GM19239 (cell line): ENCODE measurements around the gene SMC6.

Source experiments
- DNase-seq: peaks from one replicate; pipeline ENCODE4 v3.0.0; 2011; ENCODE audit warnings: low spot score; ENCODE audit not compliant: insufficient read length
- FAIRE-seq: peaks from 2 replicates; lab custom pipeline; 2011; peaks lifted over from hg19 to GRCh38; lab: Jason Lieb, UNC

Gene SMC6

GRCh38 chr2:17753803-17754663 is at the start of gene SMC6, which contains the start of gene GEN1:
Gene SMC6 (minus strand): TSS chr2:17753810. CDS start chr2:17745946, 7,864 bp downstream.
Gene GEN1 (plus strand): TSS chr2:17754138. CDS start chr2:17759944, 5,806 bp downstream.
- peak; percentile 94 for FAIRE-seq
- peak; percentile 68 for DNase-seq

GRCh38 chr2:17800693-17801458 is 47.3 kb upstream of the SMC6 start:
- DNase-seq (no peak), FAIRE-seq (no peak)

- FAIRE-seq (no peak), DNase-seq (no peak)
Measured at GRCh38 chr2:17800219-17800618, 46.6 kb upstream of the SMC6 start.

GRCh38 chr2:17799301-17800120 is 45.9 kb upstream of the SMC6 start:
- DNase-seq (no peak), FAIRE-seq (no peak)

- FAIRE-seq (no peak), DNase-seq (no peak)
Measured at GRCh38 chr2:17798338-17798737, 44.7 kb upstream of the SMC6 start.

- no peak for DNase-seq
- no peak for FAIRE-seq
Measured at GRCh38 chr2:17795309-17795708, 41.7 kb upstream of the SMC6 start.

- DNase-seq: no peak
- no peak for FAIRE-seq
Measured at GRCh38 chr2:17793803-17794354, 40.3 kb upstream of the SMC6 start.

- DNase-seq: no peak
- no peak for FAIRE-seq
Measured at GRCh38 chr2:17793296-17793695, 39.7 kb upstream of the SMC6 start.

- peak; percentile 8 for FAIRE-seq
Measured at GRCh38 chr2:17792515-17792914, 38.9 kb upstream of the SMC6 start.

GRCh38 chr2:17791817-17792130 is 38.2 kb upstream of the SMC6 start:
- DNase-seq (no peak), FAIRE-seq (no peak)

More at GRCh38 chr2:17792515-17792914, 38.9 kb upstream of the SMC6 start:
- DNase-seq: no peak

GRCh38 chr2:17791121-17791816 is 37.7 kb upstream of the SMC6 start:
- DNase-seq (no peak), FAIRE-seq (no peak)

- DNase-seq (no peak), FAIRE-seq (peak; percentile 61)
Measured at GRCh38 chr2:17790536-17790935, 36.9 kb upstream of the SMC6 start.

- no peak for FAIRE-seq
- DNase-seq: no peak
Measured at GRCh38 chr2:17788773-17789172, 35.2 kb upstream of the SMC6 start.

GRCh38 chr2:17786727-17787126 is 33.1 kb upstream of the SMC6 start:
- DNase-seq: no peak
- no peak for FAIRE-seq

GRCh38 chr2:17781482-17781881 is 27.9 kb upstream of the SMC6 start:
- DNase-seq: no peak
- FAIRE-seq: no peak

- DNase-seq (no peak), FAIRE-seq (no peak)
Measured at GRCh38 chr2:17780546-17780945, 26.9 kb upstream of the SMC6 start.

GRCh38 chr2:17772532-17772931 is 18.9 kb upstream of the SMC6 start:
- DNase-seq: no peak
- no peak for FAIRE-seq

- DNase-seq (no peak), FAIRE-seq (peak; percentile 78)
Measured at GRCh38 chr2:17771956-17772355, 18.3 kb upstream of the SMC6 start.

GRCh38 chr2:17768894-17769293 is 15.3 kb upstream of the SMC6 start:
- FAIRE-seq (no peak), DNase-seq (no peak)

- no peak for FAIRE-seq
- DNase-seq: no peak
Measured at GRCh38 chr2:17765398-17765797, 11.8 kb upstream of the SMC6 start.
